A673 (cell line): ENCODE results near the gene TMEM212.

ENCODE experiments used
- CTCF ChIP-seq: fragments of 300-800, 200-600 bp; sonication (generic); conservative IDR thresholded peaks from 2 replicates; pipeline ENCODE4 v1.5.1; 2017; ENCODE audit warnings: low read depth, mild to moderate bottlenecking, antibody characterized with exemption, low read length, moderate library complexity, mixed read lengths
- EZH2 ChIP-seq: fragments of 200-600 bp; sonication (generic); IDR thresholded peaks from 2 replicates; pipeline ENCODE4 v1.6.1; 2017; ENCODE audit warnings: borderline replicate concordance, low read depth, mild to moderate bottlenecking, mixed read lengths, antibody characterized with exemption, low read length; ENCODE audit not compliant: poor library complexity, severe bottlenecking

GRCh38 chr3:171836855-171837254 is 6.3 kb upstream of the TMEM212 start:
- TF ChIP-seq CTCF (no peak), EZH2 (no peak)
